Colonic mucosa (tissue), 4 donors: Measurements from ENCODE around the gene AUTS2. TPM values are rescaled to one million over a fixed set of nuclear protein-coding genes. Genes with fewer than 3 reads are reported as not detected.

Experiments used
- DNase-seq: peaks from one replicate; pipeline ENCODE4 v3.0.0-alpha.2; 2020
- H3K27ac ChIP-seq: fragments of 200-600 bp; one replicate; pipeline ENCODE4 v1.8.0; 2021
- H3K27me3 ChIP-seq: fragments of 200-600 bp; one replicate; pipeline ENCODE4 v1.8.0; 2021
- H3K36me3 ChIP-seq: fragments of 200-600 bp; one replicate; pipeline ENCODE4 v1.8.0; 2021
- H3K4me1 ChIP-seq: fragments of 200-600 bp; one replicate; pipeline ENCODE4 v1.8.0; 2021; ENCODE audit warnings: mild to moderate bottlenecking
- H3K4me3 ChIP-seq: fragments of 200-600 bp; one replicate; pipeline ENCODE4 v1.8.0; 2021
- H3K9ac ChIP-seq, 2 donors: one replicate each; pipeline ENCODE4 v1.7.0; 2013; ENCODE audit warnings: control low read depth in 2 of 2, low read depth in 2 of 2, low read length in 2 of 2
- H3K9me3 ChIP-seq: fragments of 200-600 bp; one replicate; pipeline ENCODE4 v1.8.0; 2021
- intact Hi-C: fragments of 100-400 bp; cut with DNase I; formaldehyde crosslinking; loops from one replicate; pipeline ENCODE4 v1.14.1; 2022
- total RNA-seq, 2 donors: library from RNA; stranded (reverse); fragmentation: NEBNext Ultra II Directional in 1 of 2; extraction: Animal tissue kit (Norgen Biotek cat#: 25700) in 1 of 2; gene quantifications; one replicate each; pipeline ENCODE4 v1.2.1, GENCODE V29; 2021
- TF ChIP-seq, protein P1 (sequence below): fragments of 200-600 bp; IDR thresholded peaks from one replicate; pipeline ENCODE4 v1.8.0; 2022; ENCODE audit warnings: antibody characterized with exemption, mild to moderate bottlenecking
- donor health status: healthy.
- donor health status: DM: no; HTN: no; CAD: no.
- donor health status: DM: no; HTN: no; CAD: no.

AUTS2 gene
- total RNA-seq, 2 donors from 2014 or later = 39.8 to 42.3 TPM

DNA sequence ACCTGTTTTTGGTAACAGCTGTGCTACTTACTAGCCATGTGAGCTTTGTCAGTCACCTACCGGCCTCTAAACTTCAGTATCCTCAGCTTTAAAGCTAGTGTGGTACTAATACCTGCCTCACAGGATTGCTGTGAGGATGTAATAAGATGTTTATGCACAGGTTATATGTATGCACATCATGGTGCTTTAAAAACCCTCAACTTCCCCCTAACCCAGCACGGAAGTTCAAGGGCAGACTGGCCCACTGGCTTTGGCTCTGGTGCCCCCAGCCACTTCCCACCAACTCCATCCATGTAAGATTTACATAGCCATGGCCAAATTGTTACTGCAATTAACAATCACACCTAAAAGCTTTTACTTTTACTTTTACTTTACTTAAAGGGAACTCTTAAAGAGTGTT is 857.6 kb downstream of the AUTS2 start:
- no peaks in the 10 kb centered on the region for H3K4me1 ChIP-seq
- intact Hi-C loops = no loop called here
- H3K4me3 ChIP-seq = no peak overlapping the region
- no peaks in the 10 kb centered on the region for H3K9me3 ChIP-seq
- no peaks in the 10 kb centered on the region for H3K27me3 ChIP-seq
- no peak overlapping the region for H3K27ac ChIP-seq
- H3K36me3 ChIP-seq = no peaks in the 10 kb centered on the region
- TF ChIP-seq, protein P1, sequence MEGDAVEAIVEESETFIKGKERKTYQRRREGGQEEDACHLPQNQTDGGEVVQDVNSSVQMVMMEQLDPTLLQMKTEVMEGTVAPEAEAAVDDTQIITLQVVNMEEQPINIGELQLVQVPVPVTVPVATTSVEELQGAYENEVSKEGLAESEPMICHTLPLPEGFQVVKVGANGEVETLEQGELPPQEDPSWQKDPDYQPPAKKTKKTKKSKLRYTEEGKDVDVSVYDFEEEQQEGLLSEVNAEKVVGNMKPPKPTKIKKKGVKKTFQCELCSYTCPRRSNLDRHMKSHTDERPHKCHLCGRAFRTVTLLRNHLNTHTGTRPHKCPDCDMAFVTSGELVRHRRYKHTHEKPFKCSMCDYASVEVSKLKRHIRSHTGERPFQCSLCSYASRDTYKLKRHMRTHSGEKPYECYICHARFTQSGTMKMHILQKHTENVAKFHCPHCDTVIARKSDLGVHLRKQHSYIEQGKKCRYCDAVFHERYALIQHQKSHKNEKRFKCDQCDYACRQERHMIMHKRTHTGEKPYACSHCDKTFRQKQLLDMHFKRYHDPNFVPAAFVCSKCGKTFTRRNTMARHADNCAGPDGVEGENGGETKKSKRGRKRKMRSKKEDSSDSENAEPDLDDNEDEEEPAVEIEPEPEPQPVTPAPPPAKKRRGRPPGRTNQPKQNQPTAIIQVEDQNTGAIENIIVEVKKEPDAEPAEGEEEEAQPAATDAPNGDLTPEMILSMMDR = no peak
- no peak overlapping the region for H3K9ac ChIP-seq
- DNase-seq = no peak

DNA sequence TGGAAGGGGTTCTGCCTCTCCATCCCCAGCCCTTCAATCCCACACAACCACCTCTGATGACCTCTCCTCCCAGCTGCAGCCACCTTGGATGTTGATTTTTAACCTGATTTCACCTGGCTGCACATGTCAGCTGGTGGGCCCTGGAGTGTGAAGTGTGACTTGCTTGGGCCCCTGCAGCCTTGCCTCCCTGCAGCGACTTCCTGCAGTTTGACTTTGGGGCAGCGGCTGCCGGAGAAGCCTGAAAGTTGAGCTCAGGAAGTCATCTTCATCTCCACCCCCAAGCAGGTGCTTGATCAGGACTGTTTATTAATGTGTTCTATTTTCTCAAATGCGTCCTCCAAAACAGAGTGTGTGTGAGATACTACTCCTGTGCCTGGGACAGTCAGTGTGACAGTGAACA is 858.4 kb downstream of the AUTS2 start:
- no peak overlapping the region for H3K27ac ChIP-seq
- H3K4me3 ChIP-seq = no peak overlapping the region
- H3K36me3 ChIP-seq = no peaks in the 10 kb centered on the region
- no peaks in the 10 kb centered on the region for H3K9me3 ChIP-seq
- no peak for DNase-seq
- no peaks in the 10 kb centered on the region for H3K4me1 ChIP-seq
- no peaks in the 10 kb centered on the region for H3K27me3 ChIP-seq
- H3K9ac ChIP-seq = no peak overlapping the region
- intact Hi-C loops = no loop called here
- TF ChIP-seq, protein P1 = no peak

DNA sequence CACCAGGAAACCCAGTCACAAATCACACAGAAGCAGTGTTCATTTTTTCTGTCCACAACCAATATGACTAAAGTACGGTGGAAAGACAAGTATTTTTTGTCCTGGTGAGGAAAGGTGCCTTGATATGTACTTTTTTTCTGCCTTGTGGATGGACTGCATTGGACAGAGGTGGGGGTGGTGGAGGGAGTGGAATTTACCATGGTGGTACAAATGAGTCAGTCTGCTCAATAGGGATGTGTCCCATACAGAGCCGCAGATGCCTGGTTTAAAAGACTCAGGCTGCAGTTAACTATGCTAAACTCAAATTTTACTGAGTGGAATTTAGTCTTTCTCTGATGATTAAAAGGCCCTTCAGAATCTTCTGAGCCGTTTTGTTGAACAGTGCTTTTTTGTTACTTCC is 859.2 kb downstream of the AUTS2 start:
- H3K27ac ChIP-seq = no peak overlapping the region
- H3K4me1 ChIP-seq = no peaks in the 10 kb centered on the region
- no peaks in the 10 kb centered on the region for H3K27me3 ChIP-seq
- intact Hi-C loops = no loop called here
- H3K9me3 ChIP-seq = no peaks in the 10 kb centered on the region
- TF ChIP-seq, protein P1 = no peak
- H3K36me3 ChIP-seq = no peaks in the 10 kb centered on the region
- H3K4me3 ChIP-seq = no peak overlapping the region
- no peak overlapping the region for H3K9ac ChIP-seq
- DNase-seq = no peak

DNA sequence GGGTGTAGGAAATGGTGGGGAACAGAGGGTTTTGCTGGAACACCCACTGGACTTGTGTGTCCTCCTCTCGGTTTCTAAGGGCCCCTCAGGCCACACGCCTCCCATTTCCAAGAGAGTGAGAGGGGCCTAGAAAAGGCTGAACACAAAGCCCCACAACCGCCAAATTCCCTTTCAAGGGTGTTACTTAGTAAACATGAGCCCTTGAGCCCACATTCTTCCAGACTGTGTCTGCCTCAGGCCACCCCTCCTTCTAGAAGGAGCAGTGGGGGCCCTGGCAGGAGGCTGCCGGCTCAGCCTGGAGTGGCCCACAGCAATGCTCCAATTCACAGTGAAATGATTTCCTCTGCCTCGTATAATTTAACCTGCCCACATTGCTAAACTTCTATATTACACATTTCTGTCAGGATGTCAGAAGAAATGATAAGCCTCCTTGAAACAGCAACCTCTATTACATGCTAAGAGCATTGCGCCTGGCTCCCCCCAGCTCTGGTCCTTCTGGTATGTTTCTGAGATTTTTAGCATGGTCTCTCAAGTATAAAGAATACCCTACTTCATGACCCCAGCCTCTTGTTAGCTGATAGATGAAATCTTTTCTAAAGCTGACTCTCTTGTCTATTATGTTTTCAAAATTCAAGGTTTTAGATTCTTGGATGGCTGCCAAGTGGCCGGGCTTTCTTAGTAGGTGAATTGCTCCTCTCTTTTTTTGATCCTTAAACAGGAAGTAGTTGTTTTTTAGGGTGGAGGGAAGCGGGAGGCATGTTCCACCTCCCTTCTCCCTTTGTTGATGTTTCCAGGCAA is 859.8 kb downstream of the AUTS2 start:
- no peaks in the 10 kb centered on the region for H3K27me3 ChIP-seq
- H3K27ac ChIP-seq = no peak overlapping the region
- no peak overlapping the region for H3K4me3 ChIP-seq
- H3K4me1 ChIP-seq = no peaks in the 10 kb centered on the region
- H3K9ac ChIP-seq = no peak overlapping the region
- H3K9me3 ChIP-seq = no peaks in the 10 kb centered on the region
- no peak for DNase-seq
- intact Hi-C loops = no loop called here
- no peaks in the 10 kb centered on the region for H3K36me3 ChIP-seq
- TF ChIP-seq, protein P1 = no peak

DNA sequence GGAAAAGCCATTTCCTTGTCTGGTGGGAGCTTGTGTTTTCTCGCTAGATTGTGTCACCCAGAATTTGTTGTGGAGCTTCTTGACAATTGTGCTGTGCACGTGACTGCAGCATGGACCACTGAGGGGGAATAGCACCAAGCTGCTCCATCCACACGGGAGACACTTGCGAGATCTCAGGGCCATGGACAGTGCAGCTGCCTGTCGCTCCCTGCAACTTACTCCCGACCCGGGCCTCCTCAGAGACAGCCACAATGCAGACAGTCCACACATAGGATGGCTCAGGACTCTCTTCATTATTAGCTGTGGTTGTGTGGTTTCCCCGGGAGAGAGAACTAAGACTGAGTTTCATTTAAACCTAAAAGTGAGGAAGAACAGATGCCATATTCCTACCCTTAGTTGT is 860.5 kb downstream of the AUTS2 start:
- no peak overlapping the region for H3K9ac ChIP-seq
- no peak overlapping the region for H3K4me3 ChIP-seq
- no peak overlapping the region for H3K27ac ChIP-seq
- TF ChIP-seq, protein P1 = no peak
- DNase-seq = no peak
- no peaks in the 10 kb centered on the region for H3K4me1 ChIP-seq
- intact Hi-C loops = no loop called here
- no peaks in the 10 kb centered on the region for H3K27me3 ChIP-seq
- no peaks in the 10 kb centered on the region for H3K36me3 ChIP-seq
- no peaks in the 10 kb centered on the region for H3K9me3 ChIP-seq
